ENCODE results near the gene GARS1.

The GARS1 gene

GRCh38 chr7:30662431-30662939, 67.8 kb downstream of the GARS1 start:
- no peak for DNase-seq (ENCODE audit: low spot score)
- in situ Hi-C loops (cut with MboI; ENCODE audit: low sequenced_read_pairs, unreplicated experiment), result no loop called here
- TF ChIP-seq CTCF (IDR thresholded peaks at IDR 0.05; ENCODE audit: borderline replicate concordance, control extremely low read depth, extremely low read depth, insufficient read depth, missing control alignments), result no peak

GRCh38 chr7:30663414-30663813, 68.7 kb downstream of the GARS1 start:
- in situ Hi-C loops (cut with MboI; ENCODE audit: low sequenced_read_pairs, unreplicated experiment), result no loop called here
- DNase-seq (ENCODE audit: low spot score), result no peak
- no peak for TF ChIP-seq CTCF (IDR thresholded peaks at IDR 0.05; ENCODE audit: borderline replicate concordance, control extremely low read depth, extremely low read depth, insufficient read depth, missing control alignments)

- DNase-seq (ENCODE audit: low spot score), result no peak
- TF ChIP-seq CTCF (IDR thresholded peaks at IDR 0.05; ENCODE audit: borderline replicate concordance, control extremely low read depth, extremely low read depth, insufficient read depth, missing control alignments), result no peak
- in situ Hi-C loops (cut with MboI; ENCODE audit: low sequenced_read_pairs, unreplicated experiment), result no loop called here
These were observed 69.7 kb downstream of the GARS1 start for GRCh38 chr7:30664184-30664885.

GRCh38 chr7:30665043-30665442, 70.4 kb downstream of the GARS1 start:
- in situ Hi-C loops (cut with MboI; ENCODE audit: low sequenced_read_pairs, unreplicated experiment), result no loop called here
- no peak for TF ChIP-seq CTCF (IDR thresholded peaks at IDR 0.05; ENCODE audit: borderline replicate concordance, control extremely low read depth, extremely low read depth, insufficient read depth, missing control alignments)
- DNase-seq (ENCODE audit: low spot score), result no peak

- DNase-seq (ENCODE audit: low spot score), result no peak
- in situ Hi-C loops (cut with MboI; ENCODE audit: low sequenced_read_pairs, unreplicated experiment), result no loop called here
These were observed 70.8 kb downstream of the GARS1 start for GRCh38 chr7:30665449-30665848.

GRCh38 chr7:30667172-30667571, 72.5 kb downstream of the GARS1 start:
- TF ChIP-seq CTCF (IDR thresholded peaks at IDR 0.05; ENCODE audit: borderline replicate concordance, control extremely low read depth, extremely low read depth, insufficient read depth, missing control alignments), result no peak
- in situ Hi-C loops (cut with MboI; ENCODE audit: low sequenced_read_pairs, unreplicated experiment), result no loop called here
- DNase-seq (ENCODE audit: low spot score), result no peak

More at GRCh38 chr7:30665449-30665848, 70.8 kb downstream of the GARS1 start:
- TF ChIP-seq CTCF (IDR thresholded peaks at IDR 0.05; ENCODE audit: borderline replicate concordance, control extremely low read depth, extremely low read depth, insufficient read depth, missing control alignments), result no peak

Measured in GM13976 (cell line).